Glutamatergic neuron (in vitro differentiated cells): ENCODE data around the gene IQGAP3. TPM values are rescaled to one million over a fixed set of nuclear protein-coding genes. Genes with fewer than 3 reads are reported as not detected.

ENCODE experiments used
- DNase-seq: peaks from one replicate; pipeline ENCODE4 v3.0.0; 2022
- H3K27ac Mint-ChIP-seq: one replicate; pipeline ENCODE4 v1.8.0; 2020; ENCODE audit warnings: mild to moderate bottlenecking, mixed read lengths, inconsistent platforms; ENCODE audit not compliant: unreplicated experiment
- H3K27me3 Mint-ChIP-seq: one replicate; pipeline ENCODE4 v1.8.0; 2020; ENCODE audit warnings: mild to moderate bottlenecking, moderate library complexity, mixed read lengths, inconsistent platforms; ENCODE audit not compliant: unreplicated experiment
- H3K36me3 Mint-ChIP-seq: one replicate; pipeline ENCODE4 v1.8.0; 2020; ENCODE audit warnings: mild to moderate bottlenecking, mixed read lengths, inconsistent platforms; ENCODE audit not compliant: unreplicated experiment
- H3K4me1 Mint-ChIP-seq: one replicate; pipeline ENCODE4 v1.8.0; 2020; ENCODE audit warnings: mild to moderate bottlenecking, low read depth, mixed read lengths, inconsistent platforms; ENCODE audit not compliant: unreplicated experiment
- H3K4me3 Mint-ChIP-seq: one replicate; pipeline ENCODE4 v1.8.0; 2020; ENCODE audit warnings: mild to moderate bottlenecking, mixed read lengths, inconsistent platforms; ENCODE audit not compliant: unreplicated experiment
- H3K9me3 Mint-ChIP-seq: one replicate; pipeline ENCODE4 v1.8.0; 2020; ENCODE audit warnings: mild to moderate bottlenecking, moderate library complexity, mixed read lengths, inconsistent platforms; ENCODE audit not compliant: unreplicated experiment
- total RNA-seq: library from RNA; stranded (reverse); fragmentation: NEBNext Ultra II Directional; extraction: Animal tissue kit (Norgen Biotek cat#: 25700); gene quantifications from one replicate; pipeline ENCODE4 v1.2.1, GENCODE V29; 2021; ENCODE audit not compliant: unreplicated experiment
- TF ChIP-seq, protein P1 (sequence below): fragments of 200-600 bp; sonication (generic); IDR thresholded peaks from one replicate; pipeline ENCODE4 v1.5.0; 2021; ENCODE audit not compliant: partially characterized antibody, unreplicated experiment

IQGAP3 gene
- total RNA-seq, 1 donor from 2014 or later = 6.1 TPM

DNA sequence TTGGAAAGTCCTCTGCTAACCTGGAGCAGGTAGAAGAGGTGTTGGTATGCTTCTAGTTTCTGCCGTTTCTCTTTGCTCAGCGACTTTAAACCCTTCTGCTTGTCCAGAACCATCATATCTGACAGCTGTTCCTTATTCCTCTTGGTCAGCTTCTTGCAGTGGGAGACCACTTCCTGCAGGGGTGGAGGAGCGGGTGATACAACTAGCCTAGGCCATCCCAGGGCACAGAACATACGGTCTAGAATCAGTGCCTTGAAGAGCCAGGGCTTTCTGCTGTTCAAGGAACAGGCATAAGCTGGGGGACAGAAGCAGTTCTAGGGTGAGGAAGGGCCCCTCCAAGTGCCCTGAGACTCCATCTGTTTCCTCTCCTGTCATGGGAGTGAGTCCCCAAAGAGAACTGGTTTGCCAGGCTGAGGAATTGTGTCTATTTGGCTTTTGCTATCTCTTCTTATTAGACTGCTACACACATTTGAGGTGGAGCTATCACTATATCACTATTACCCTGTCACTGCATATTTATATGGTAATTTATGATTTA lies 32.5 kb downstream of the IQGAP3 start:
- Mint-ChIP-seq H3K4me1 (no peaks in the 10 kb centered on the region), H3K27me3 (peaks cover 3% of the 10 kb centered on the region), H3K9me3 (peaks cover 3% of the 10 kb centered on the region), H3K4me3 (no peak overlapping the region), H3K36me3 (no peaks in the 10 kb centered on the region), H3K27ac (no peak overlapping the region)
- TF ChIP-seq, protein P1, sequence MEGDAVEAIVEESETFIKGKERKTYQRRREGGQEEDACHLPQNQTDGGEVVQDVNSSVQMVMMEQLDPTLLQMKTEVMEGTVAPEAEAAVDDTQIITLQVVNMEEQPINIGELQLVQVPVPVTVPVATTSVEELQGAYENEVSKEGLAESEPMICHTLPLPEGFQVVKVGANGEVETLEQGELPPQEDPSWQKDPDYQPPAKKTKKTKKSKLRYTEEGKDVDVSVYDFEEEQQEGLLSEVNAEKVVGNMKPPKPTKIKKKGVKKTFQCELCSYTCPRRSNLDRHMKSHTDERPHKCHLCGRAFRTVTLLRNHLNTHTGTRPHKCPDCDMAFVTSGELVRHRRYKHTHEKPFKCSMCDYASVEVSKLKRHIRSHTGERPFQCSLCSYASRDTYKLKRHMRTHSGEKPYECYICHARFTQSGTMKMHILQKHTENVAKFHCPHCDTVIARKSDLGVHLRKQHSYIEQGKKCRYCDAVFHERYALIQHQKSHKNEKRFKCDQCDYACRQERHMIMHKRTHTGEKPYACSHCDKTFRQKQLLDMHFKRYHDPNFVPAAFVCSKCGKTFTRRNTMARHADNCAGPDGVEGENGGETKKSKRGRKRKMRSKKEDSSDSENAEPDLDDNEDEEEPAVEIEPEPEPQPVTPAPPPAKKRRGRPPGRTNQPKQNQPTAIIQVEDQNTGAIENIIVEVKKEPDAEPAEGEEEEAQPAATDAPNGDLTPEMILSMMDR = no peak
- DNase-seq = no peak

DNA sequence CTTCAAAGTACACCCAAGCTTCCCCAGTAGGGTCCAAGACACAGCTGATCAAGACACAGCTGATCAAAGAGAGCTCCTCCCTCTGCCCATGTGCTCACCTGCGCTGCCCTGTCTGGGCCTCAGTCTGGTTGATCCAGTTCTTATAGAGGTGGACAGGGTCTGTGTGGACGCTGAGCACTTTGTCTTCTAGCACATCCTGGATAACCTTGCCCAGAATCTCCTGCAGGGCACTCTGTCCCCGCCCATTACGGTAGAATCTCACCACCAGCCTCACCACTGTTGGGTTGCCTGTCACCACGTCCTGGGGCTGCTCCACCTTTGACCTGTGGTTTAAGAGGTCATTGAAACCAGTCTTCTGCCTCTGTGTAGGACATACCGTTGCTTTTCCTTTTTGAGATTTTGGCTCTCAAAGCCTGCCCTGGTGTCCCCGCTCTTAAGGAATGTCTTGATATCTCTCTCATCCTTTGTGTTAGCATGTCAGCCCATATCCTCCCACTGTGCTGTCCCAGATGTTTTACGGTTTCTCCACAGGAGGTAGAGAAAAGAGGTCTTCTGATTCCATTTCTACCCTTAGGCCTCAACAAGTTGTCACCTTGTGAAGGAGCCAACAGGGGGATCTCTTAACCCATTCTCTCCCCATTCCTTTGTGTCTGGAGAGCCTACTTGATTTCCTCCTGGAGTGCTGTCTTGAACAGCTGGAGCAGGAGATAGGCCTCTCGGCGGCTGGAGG lies 33.5 kb downstream of the IQGAP3 start:
- H3K27ac Mint-ChIP-seq = no peak overlapping the region
- TF ChIP-seq, protein P1 = no peak
- no peak for DNase-seq
- H3K4me3 Mint-ChIP-seq = no peak overlapping the region
- peaks cover 3% of the 10 kb centered on the region for H3K9me3 Mint-ChIP-seq
- no peaks in the 10 kb centered on the region for H3K4me1 Mint-ChIP-seq
- H3K36me3 Mint-ChIP-seq = no peaks in the 10 kb centered on the region
- peaks cover 3% of the 10 kb centered on the region for H3K27me3 Mint-ChIP-seq

DNA sequence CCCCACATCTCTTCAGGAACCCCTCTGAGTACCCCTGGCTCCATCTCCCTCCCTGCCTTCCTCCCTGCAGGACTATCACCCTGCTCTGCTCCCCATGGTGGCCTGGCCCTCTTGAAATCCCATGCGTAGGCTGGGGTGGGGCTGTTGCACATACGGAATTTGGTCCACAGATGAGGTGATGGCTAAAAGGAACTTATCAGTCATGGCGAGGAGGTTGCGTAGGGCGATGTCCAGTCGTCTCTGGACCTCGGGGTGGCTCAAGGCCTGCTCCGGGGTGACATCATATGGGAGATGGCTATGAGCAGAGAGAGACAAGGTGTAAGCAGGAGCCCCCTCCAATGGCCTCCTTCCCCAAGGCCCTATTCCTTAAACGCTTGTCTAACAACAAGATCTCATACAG lies 35.3 kb downstream of the IQGAP3 start:
- Mint-ChIP-seq H3K9me3 (no peaks in the 10 kb centered on the region), H3K36me3 (no peaks in the 10 kb centered on the region), H3K4me1 (no peaks in the 10 kb centered on the region), H3K4me3 (no peak overlapping the region), H3K27me3 (peaks cover 5% of the 10 kb centered on the region), H3K27ac (no peak overlapping the region)
- TF ChIP-seq, protein P1 = no peak
- no peak for DNase-seq

DNA sequence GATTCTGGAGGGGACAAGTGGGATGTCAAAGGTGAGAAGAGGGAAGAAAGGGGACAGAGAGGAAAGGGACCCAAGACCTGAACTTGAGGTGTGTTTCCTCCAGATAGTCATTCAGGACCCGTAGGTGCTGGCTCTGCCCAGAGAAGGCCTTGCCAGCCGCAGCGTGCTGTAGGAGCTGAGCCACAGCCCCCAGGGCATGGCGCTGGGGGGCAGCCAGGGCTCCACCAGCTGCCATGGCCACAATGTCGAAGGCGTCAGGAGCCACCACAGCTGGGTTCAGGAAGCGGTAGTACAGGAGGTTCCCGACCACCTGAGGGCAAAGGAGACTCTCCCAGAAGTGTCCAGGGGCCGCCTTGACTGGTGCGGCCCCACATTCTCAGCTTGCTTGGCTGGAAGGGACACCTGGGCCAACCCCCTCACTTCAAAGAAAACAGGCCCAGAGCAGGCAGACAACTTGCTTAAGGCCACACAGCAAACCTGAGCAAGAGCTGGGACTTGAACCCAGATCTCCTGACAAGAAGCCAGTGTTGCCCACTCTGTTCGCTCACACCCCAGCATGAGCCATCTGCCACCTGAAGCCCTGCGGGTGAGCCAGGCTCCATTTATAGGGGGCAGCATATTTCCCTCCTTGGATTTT lies 37.8 kb downstream of the IQGAP3 start:
- TF ChIP-seq, protein P1 = no peak
- H3K27me3 Mint-ChIP-seq = peaks cover 7% of the 10 kb centered on the region
- no peaks in the 10 kb centered on the region for H3K36me3 Mint-ChIP-seq
- H3K9me3 Mint-ChIP-seq = no peaks in the 10 kb centered on the region
- H3K4me3 Mint-ChIP-seq = no peak overlapping the region
- no peaks in the 10 kb centered on the region for H3K4me1 Mint-ChIP-seq
- DNase-seq = no peak
- H3K27ac Mint-ChIP-seq = no peak overlapping the region
